OCI-LY1 (cell line): ENCODE results near the gene NDUFAF8.

Experiments used
- CTCF ChIP-seq: fragments of 200-600 bp; sonication (generic), shearing (Covaris generic); IDR thresholded peaks from 2 replicates; pipeline ENCODE4 v1.5.1; 2017; ENCODE audit warnings: mild to moderate bottlenecking, antibody characterized with exemption, low read length, moderate library complexity, mixed read lengths
- EZH2 ChIP-seq: fragments of 200-600 bp; sonication (generic), shearing (Covaris generic); IDR thresholded peaks from 2 replicates; pipeline ENCODE4 v1.8.0; 2017; ENCODE audit warnings: borderline replicate concordance, mixed run types, mild to moderate bottlenecking, antibody characterized with exemption, low read length, moderate library complexity, mixed read lengths

DNA sequence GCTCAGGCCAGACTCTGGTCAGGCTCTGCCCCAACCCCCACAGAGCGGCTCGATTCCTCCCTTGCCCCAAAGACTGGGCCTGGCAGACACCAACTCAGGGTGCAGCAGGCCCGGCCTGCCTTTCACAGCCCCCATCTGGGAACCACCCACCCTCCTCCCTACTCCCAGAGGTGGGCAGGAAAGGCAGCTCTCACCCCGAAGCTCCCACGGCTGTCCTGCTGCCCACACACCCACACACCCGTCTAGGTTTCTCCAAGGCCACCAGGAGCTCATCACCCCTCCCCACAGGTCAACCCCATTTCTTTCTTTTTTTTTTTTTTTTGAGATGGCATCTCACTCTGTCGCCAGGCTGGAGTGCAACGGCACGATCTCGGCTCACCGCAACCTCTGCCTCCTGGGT lies 20.1 kb upstream of the NDUFAF8 start:
- TF ChIP-seq CTCF: no peak
- no peak for TF ChIP-seq EZH2
